Transverse colon (tissue), 4 donors: Measurements from ENCODE around the gene ERVFRD-1.

Source experiments
- CTCF ChIP-seq, 5 experiments: fragments of 200-600 bp in 3 of 5; fragments of 450-650 bp in 2 of 5; sonication (generic) in 3 of 5; IDR thresholded peaks; 1 replicate in 2 of 5; 2 replicates in 3 of 5; pipeline ENCODE4 v1.5.1; 2016 to 2017; ENCODE audit warnings: antibody characterized with exemption in 5 of 5, inconsistent platforms in 3 of 5, mild to moderate bottlenecking in 2 of 5, moderate library complexity in 1 of 5
- POLR2A ChIP-seq: fragments of 450-650 bp; IDR thresholded peaks from one replicate; pipeline ENCODE4 v1.6.1; 2016; ENCODE audit warnings: antibody characterized with exemption, mild to moderate bottlenecking, moderate library complexity
- POLR2AphosphoS5 ChIP-seq, 3 donors: sonication (generic); formaldehyde crosslinking; IDR thresholded peaks; one replicate each; pipeline ENCODE4 v1.6.1; 2016; ENCODE audit warnings: antibody characterized with exemption in 3 of 3

DNA sequence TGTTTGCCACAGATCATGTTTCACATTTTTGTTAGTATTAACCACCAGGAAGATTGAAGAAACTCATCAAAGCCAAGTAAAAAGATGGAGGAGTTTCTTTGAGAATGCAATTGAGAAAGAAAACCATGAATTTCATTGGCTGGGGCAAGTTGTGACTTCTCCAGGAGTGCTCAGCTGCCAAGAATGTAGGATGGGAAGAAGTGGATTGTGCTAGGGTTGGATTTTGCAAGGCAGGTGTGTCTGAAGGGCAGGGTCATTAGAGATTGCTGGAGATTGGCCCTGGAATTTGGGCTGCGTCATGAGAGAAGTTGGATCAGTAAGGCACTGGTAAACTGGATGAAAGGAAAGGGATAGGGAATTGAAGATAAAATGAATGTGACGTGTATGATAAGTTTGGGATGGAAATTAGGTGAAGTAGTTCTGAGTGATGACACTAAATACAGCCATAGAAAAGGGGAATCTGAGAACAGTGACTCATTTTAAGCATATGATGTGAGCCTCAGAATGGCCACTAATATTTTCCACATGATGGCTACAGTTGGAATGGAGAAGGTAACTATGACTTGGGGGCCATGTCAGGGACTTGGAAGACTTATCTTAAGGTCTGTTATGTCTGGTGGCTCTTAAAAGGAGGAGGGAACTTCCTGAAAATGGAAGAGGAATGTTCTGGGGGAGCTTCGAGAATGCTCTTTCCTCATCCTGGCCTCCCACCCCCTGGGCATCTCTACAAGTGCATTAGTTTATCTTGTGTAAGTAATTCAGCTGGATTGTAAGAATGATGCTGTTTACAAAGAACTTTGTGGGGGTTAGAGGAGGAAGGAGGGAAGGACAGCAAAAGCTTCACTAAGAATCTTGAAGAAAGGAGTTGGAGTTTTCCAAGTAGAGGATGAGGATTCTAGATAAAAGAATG, 27.8 kb upstream of the ERVFRD-1 start:
- no peak for TF ChIP-seq CTCF (IDR thresholded peaks at IDR 0.05)
- no peak for TF ChIP-seq POLR2AphosphoS5 (IDR thresholded peaks at IDR 0.05)
- TF ChIP-seq POLR2A = no peak
